H9 (cell line): ENCODE measurements around the gene IRF2BP2. TPM values are rescaled to one million over a fixed set of nuclear protein-coding genes. Genes with fewer than 3 reads are reported as not detected.
A peak's percentile ranks its signal among the peaks of the same experiment; 100 is the strongest.

Experiments
- DNase-seq: peaks from one replicate; pipeline ENCODE4 v3.0.0-alpha.2; 2017
- H2AFZ ChIP-seq: one replicate; pipeline ENCODE4 v1.6.1; 2013; ENCODE audit warnings: mild to moderate bottlenecking, low read length, control low read depth, moderate library complexity
- H2AK5ac ChIP-seq: 2 replicates; pipeline ENCODE4 v1.6.1; 2013; ENCODE audit warnings: low read length, control low read depth, mixed read lengths; ENCODE audit not compliant: insufficient read length
- H2BK120ac ChIP-seq: one replicate; pipeline ENCODE4 v1.6.1; 2013; ENCODE audit warnings: low read depth, mild to moderate bottlenecking, low read length, control low read depth, inconsistent platforms; ENCODE audit not compliant: poor library complexity, severe bottlenecking
- H2BK12ac ChIP-seq: 2 replicates; pipeline ENCODE4 v1.6.1; 2013; ENCODE audit warnings: low read length, control low read depth, mixed read lengths, low read depth; ENCODE audit not compliant: insufficient read length
- H2BK15ac ChIP-seq: 2 replicates; pipeline ENCODE4 v1.6.1; 2013; ENCODE audit warnings: low read depth, low read length, control low read depth
- H2BK20ac ChIP-seq: one replicate; pipeline ENCODE4 v1.6.1; 2013; ENCODE audit warnings: low read depth, mild to moderate bottlenecking, low read length, control low read depth, inconsistent platforms; ENCODE audit not compliant: poor library complexity, severe bottlenecking
- H2BK5ac ChIP-seq: 2 replicates; pipeline ENCODE4 v1.6.1; 2013; ENCODE audit warnings: low read length, control low read depth, mixed read lengths; ENCODE audit not compliant: insufficient read length
- H3K14ac ChIP-seq: 2 replicates; pipeline ENCODE4 v1.6.1; 2013; ENCODE audit warnings: low read length, control low read depth; ENCODE audit not compliant: insufficient read depth
- H3K18ac ChIP-seq: 2 replicates; pipeline ENCODE4 v1.6.1; 2013; ENCODE audit warnings: low read depth, mild to moderate bottlenecking, mixed read lengths, low read length, control low read depth; ENCODE audit not compliant: insufficient read length
- H3K23ac ChIP-seq: 2 replicates; pipeline ENCODE4 v1.6.1; 2013; ENCODE audit warnings: low read length, control low read depth, mixed read lengths, low read depth; ENCODE audit not compliant: insufficient read length
- H3K23me2 ChIP-seq: 2 replicates; pipeline ENCODE4 v1.6.1; 2013; ENCODE audit warnings: low read depth, mild to moderate bottlenecking, mixed read lengths, low read length, control low read depth; ENCODE audit not compliant: insufficient read length, poor library complexity, severe bottlenecking
- H3K27ac ChIP-seq: 2 replicates; pipeline ENCODE4 v1.5.1; 2013; ENCODE audit warnings: low read length, control low read depth, mixed read lengths, low read depth; ENCODE audit not compliant: insufficient read length
- H3K27me3 ChIP-seq: 2 replicates; pipeline ENCODE4 v1.6.1; 2013; ENCODE audit warnings: low read length, control low read depth, inconsistent platforms; ENCODE audit not compliant: insufficient read depth
- H3K4ac ChIP-seq: 2 replicates; pipeline ENCODE4 v1.6.1; 2013; ENCODE audit warnings: low read depth, mild to moderate bottlenecking, control low read depth, inconsistent platforms, low read length, moderate library complexity
- H3K4me1 ChIP-seq: 2 replicates; pipeline ENCODE4 v1.6.1; 2013; ENCODE audit warnings: low read length, control low read depth, inconsistent platforms; ENCODE audit not compliant: insufficient read depth
- H3K4me2 ChIP-seq: 2 replicates; pipeline ENCODE4 v1.6.1; 2013; ENCODE audit warnings: low read length, control low read depth, mixed read lengths; ENCODE audit not compliant: insufficient read length, insufficient read depth
- H3K56ac ChIP-seq: 2 replicates; pipeline ENCODE4 v1.6.1; 2013; ENCODE audit warnings: low read depth, mild to moderate bottlenecking, mixed read lengths, low read length, control low read depth; ENCODE audit not compliant: insufficient read length
- H3K79me1 ChIP-seq: 2 replicates; pipeline ENCODE4 v1.6.1; 2013; ENCODE audit warnings: low read depth, mild to moderate bottlenecking, moderate library complexity, low read length, control low read depth, inconsistent platforms; ENCODE audit not compliant: insufficient read depth, poor library complexity, severe bottlenecking
- H3K79me2 ChIP-seq: 2 replicates; pipeline ENCODE4 v1.6.1; 2013; ENCODE audit warnings: low read length, control low read depth, inconsistent platforms; ENCODE audit not compliant: insufficient read depth
- H3K9ac ChIP-seq: 2 replicates; pipeline ENCODE4 v1.6.1; 2013; ENCODE audit warnings: low read length, control low read depth, mixed read lengths; ENCODE audit not compliant: insufficient read length; ENCODE audit errors: extremely low read depth
- H3K9me3 ChIP-seq: one replicate; pipeline ENCODE4 v1.6.1; 2013; ENCODE audit warnings: low read depth, low read length, inconsistent platforms; ENCODE audit not compliant: control insufficient read depth
- H3T11ph ChIP-seq: one replicate; pipeline ENCODE4 v1.6.1; 2013; ENCODE audit warnings: mild to moderate bottlenecking, low read length, control low read depth, inconsistent platforms
- H4K20me1 ChIP-seq: one replicate; pipeline ENCODE4 v1.6.1; 2013; ENCODE audit not compliant: control insufficient read depth, insufficient read length, insufficient read depth
- H4K5ac ChIP-seq: 2 replicates; pipeline ENCODE4 v1.6.1; 2013; ENCODE audit warnings: low read depth, mild to moderate bottlenecking, mixed read lengths, low read length, control low read depth; ENCODE audit not compliant: insufficient read length
- H4K8ac ChIP-seq: replicated peaks from 2 replicates; pipeline ENCODE4 v1.6.1; 2013; ENCODE audit warnings: low read length, control low read depth, mixed read lengths, low read depth; ENCODE audit not compliant: insufficient read length
- H4K91ac ChIP-seq: 2 replicates; pipeline ENCODE4 v1.6.1; 2013; ENCODE audit warnings: low read depth, mild to moderate bottlenecking, moderate library complexity, mixed read lengths, low read length, control low read depth; ENCODE audit not compliant: insufficient read length
- H3K27ac Mint-ChIP-seq, 3 experiments: 2 replicates in 2 of 3; 3 replicates in 1 of 3; pipeline ENCODE4 v1.8.0; 2020 to 2021; ENCODE audit warnings: mixed read lengths in 3 of 3, mild to moderate bottlenecking in 1 of 3, moderate library complexity in 1 of 3
- H3K27me3 Mint-ChIP-seq: 2 replicates; pipeline ENCODE4 v1.8.0; 2021; ENCODE audit warnings: low read depth, mild to moderate bottlenecking, moderate library complexity, mixed read lengths
- H3K36me3 Mint-ChIP-seq, 3 experiments: 2 replicates in 2 of 3; 3 replicates in 1 of 3; pipeline ENCODE4 v1.8.0; 2020 to 2021; ENCODE audit warnings: low read depth in 3 of 3, mixed read lengths in 3 of 3; ENCODE audit not compliant: insufficient read depth in 1 of 3
- H3K4me1 Mint-ChIP-seq, 2 experiments: 2 replicates each; pipeline ENCODE4 v1.8.0; 2020; ENCODE audit warnings: mixed read lengths in 2 of 2
- H3K4me3 Mint-ChIP-seq, 2 experiments: 2 replicates in 1 of 2; 3 replicates in 1 of 2; pipeline ENCODE4 v1.8.0; 2020 to 2021; ENCODE audit warnings: mild to moderate bottlenecking in 2 of 2, mixed read lengths in 2 of 2, moderate library complexity in 1 of 2
- H3K9me3 Mint-ChIP-seq, 2 experiments: 2 replicates in 1 of 2; 3 replicates in 1 of 2; pipeline ENCODE4 v1.8.0; 2020; ENCODE audit warnings: mild to moderate bottlenecking in 2 of 2, mixed read lengths in 2 of 2, moderate library complexity in 1 of 2
- CTCF ChIP-seq: fragments of 200-600 bp; sonication (generic); conservative IDR thresholded peaks from 3 replicates; pipeline ENCODE4 v1.8.0; 2021; ENCODE audit warnings: antibody characterized with exemption, mild to moderate bottlenecking
- WGBS: extraction: QIAGEN DNeasy Blood & Tissue Kit; methylation state at CpG from one replicate; pipeline ENCODE4 v1.1.7; 2013; ENCODE audit warnings: missing lambda C conversion rate, low lambda C conversion rate, mixed read lengths; ENCODE audit not compliant: insufficient read length; ENCODE audit errors: extremely low coverage; 5-methylcytosine and 5-hydroxymethylcytosine counted together
- total RNA-seq: library from RNA; stranded (reverse); gene quantifications from 2 replicates; pipeline ENCODE4 v1.2.1, GENCODE V29; 2021

IRF2BP2 gene
- total RNA-seq, 1 experiment from 2014 or later, result 80.2 TPM

- Mint-ChIP-seq H3K4me3 (no peak overlapping the region), H3K27ac (no peak overlapping the region), H3K36me3 (no peaks in the 10 kb centered on the region; a peak in 1 of 7 replicates), H3K4me1 (peaks cover 0 to 7% of the 10 kb centered on the region in 2 experiments; a peak in 2 of 4 replicates), H3K9me3 (no peaks in the 10 kb centered on the region), H3K27me3 (no peaks in the 10 kb centered on the region)
- Histone ChIP-seq H4K20me1 (no peaks in the 10 kb centered on the region), H4K91ac (no peak overlapping the region), H2BK5ac (no peak overlapping the region), H3K4ac (no peak overlapping the region), H3K14ac (no peak overlapping the region), H3K23me2 (no peaks in the 10 kb centered on the region), H3T11ph (no peak overlapping the region), H3K27me3 (no peaks in the 10 kb centered on the region), H4K8ac (no peak overlapping the region), H2BK12ac (no peak overlapping the region), H3K4me2 (no peak overlapping the region), H3K56ac (no peak overlapping the region), H3K23ac (no peak overlapping the region), H3K18ac (no peak overlapping the region), H2AFZ (no peak overlapping the region), H3K79me1 (no peaks in the 10 kb centered on the region), H2BK15ac (no peak overlapping the region), H3K9ac (no peak overlapping the region), H2BK20ac (no peak overlapping the region), H2AK5ac (no peak overlapping the region), H3K27ac (no peak overlapping the region), H3K9me3 (no peaks in the 10 kb centered on the region), H3K79me2 (no peaks in the 10 kb centered on the region), H3K4me1 (no peaks in the 10 kb centered on the region), H2BK120ac (no peak overlapping the region), H4K5ac (no peak overlapping the region)
- no peak for TF ChIP-seq CTCF
- DNase-seq, result peak; percentile 6
- no CpG with 5 or more reads among the region's 14 CpGs for WGBS
These were observed 49.9 kb downstream of the IRF2BP2 start for GRCh38 chr1:234559902-234560676.
